WERI-Rb-1 (cell line): ENCODE measurements around the gene CASS4.

Source experiments
- DNase-seq: peaks from one replicate; pipeline ENCODE4 v3.0.0-alpha.2; 2020
- H3K27ac ChIP-seq: fragments of 250-450 bp; sonication (Bioruptor Pico); 2 replicates; pipeline ENCODE4 v1.5.1; 2020; ENCODE audit warnings: mild to moderate bottlenecking, moderate library complexity
- H3K27me3 ChIP-seq: fragments of 250-450 bp; sonication (Bioruptor Pico); 2 replicates; pipeline ENCODE4 v1.5.1; 2021; ENCODE audit warnings: mild to moderate bottlenecking, low read depth, moderate library complexity; ENCODE audit not compliant: insufficient read depth, severe bottlenecking
- H3K36me3 ChIP-seq: fragments of 250-450 bp; sonication (Bioruptor Pico); 2 replicates; pipeline ENCODE4 v1.5.1; 2020; ENCODE audit warnings: mild to moderate bottlenecking, moderate library complexity
- H3K4me3 ChIP-seq: 2 replicates; pipeline ENCODE4 v1.5.1; 2011; ENCODE audit warnings: low read depth, mild to moderate bottlenecking, control low read depth, low read length
- H3K9me3 ChIP-seq: fragments of 250-450 bp; sonication (Bioruptor Pico); 2 replicates; pipeline ENCODE4 v1.5.1; 2021; ENCODE audit warnings: mild to moderate bottlenecking, moderate library complexity; ENCODE audit not compliant: severe bottlenecking
- CTCF ChIP-seq: IDR thresholded peaks from 2 replicates; pipeline ENCODE4 v1.5.1; 2011; ENCODE audit warnings: low read depth, mild to moderate bottlenecking, control low read depth, inconsistent platforms, low read length

The CASS4 gene

DNA sequence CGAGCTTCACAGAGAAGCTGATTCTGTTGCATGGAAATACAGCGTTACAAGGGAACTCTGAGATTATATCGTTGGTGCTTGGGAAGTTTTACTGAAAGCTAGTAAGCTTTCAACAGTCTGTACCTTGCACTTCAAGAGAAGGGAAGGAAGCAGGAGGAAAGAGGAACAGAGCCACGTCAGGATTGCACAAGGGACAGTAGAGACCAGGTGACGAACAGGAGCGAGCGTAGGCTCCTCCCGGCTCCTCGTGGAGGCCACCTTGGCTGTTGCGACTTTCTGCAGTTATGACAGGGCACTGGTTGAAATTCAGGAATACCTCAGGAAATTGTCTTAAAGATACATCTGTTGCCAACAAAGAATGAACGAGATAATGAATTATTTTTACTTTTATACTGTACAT is 75.2 kb downstream of the CASS4 start:
- DNase-seq = no peak
- no peak overlapping the region for H3K4me3 ChIP-seq
- H3K27me3 ChIP-seq = no peaks in the 10 kb centered on the region
- TF ChIP-seq CTCF = no peak
- no peaks in the 10 kb centered on the region for H3K9me3 ChIP-seq
- no peak overlapping the region for H3K27ac ChIP-seq
- peaks cover 42% of the 10 kb centered on the region for H3K36me3 ChIP-seq

DNA sequence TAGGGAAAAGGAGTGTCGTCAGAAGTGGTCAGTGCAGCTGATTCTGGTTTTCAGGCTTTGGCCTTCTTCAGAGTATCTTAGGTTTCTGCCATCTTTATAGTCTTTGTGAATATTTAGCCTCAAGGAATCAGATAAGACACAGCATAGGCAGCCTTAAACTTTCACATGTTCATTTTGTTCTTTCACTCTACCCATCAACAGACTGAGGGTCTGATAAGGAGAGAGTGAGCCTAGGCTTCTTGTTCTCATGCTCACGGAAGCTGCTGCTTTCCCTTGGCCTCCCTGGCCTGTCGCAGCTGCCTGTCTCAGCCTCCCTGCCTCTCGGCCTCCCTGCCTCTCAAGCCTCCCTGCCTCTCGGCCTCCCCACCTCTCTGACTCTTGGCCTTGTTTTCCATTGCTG is 76.5 kb downstream of the CASS4 start:
- Histone ChIP-seq H3K9me3 (no peaks in the 10 kb centered on the region), H3K4me3 (no peak overlapping the region), H3K27ac (no peak overlapping the region), H3K27me3 (no peaks in the 10 kb centered on the region), H3K36me3 (peaks cover 42% of the 10 kb centered on the region)
- TF ChIP-seq CTCF = no peak
- no peak for DNase-seq

DNA sequence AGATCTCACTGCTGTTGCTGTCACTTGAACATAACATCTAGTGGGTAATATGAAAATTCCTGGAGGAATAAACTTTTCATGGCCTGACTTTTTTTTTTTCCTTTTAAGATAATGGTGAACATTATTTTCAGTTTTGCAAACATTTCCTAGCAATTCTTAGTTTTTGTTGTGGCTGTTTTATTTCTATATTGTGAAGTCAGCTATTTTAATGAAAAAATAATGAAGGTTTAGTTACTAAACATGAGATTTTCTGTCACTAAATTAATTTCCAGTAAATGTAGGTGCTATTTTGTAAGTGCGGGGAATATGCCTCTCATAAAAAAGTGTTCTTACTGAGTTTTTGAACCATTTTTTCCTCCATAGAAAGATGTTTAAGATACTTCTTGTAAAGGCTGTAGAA is 89.1 kb downstream of the CASS4 start:
- H3K36me3 ChIP-seq = no peaks in the 10 kb centered on the region; the same call in 1 of the 2 replicates
- DNase-seq = no peak
- no peak overlapping the region for H3K27ac ChIP-seq
- H3K4me3 ChIP-seq = no peak overlapping the region
- no peak for TF ChIP-seq CTCF
- no peaks in the 10 kb centered on the region for H3K27me3 ChIP-seq
- no peaks in the 10 kb centered on the region for H3K9me3 ChIP-seq

DNA sequence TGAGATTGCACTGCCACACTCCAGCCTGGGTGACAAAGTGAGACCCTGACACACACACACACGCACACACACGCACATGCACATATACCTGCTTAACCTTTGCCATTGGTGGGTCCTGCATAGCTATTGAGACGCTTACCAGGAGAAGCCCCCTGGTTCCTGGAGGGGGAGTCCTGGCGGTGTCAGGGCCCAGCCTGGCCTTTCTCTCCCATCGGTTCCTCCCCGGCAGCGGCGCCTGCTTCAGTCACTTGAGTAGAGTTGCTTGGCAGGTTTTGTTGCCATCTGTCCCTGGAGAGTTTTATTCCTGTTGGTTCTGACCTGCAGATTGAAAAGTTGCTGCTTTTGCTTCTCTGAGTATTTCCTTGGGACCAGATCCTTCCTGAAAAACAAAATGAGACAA is 91.9 kb downstream of the CASS4 start:
- Histone ChIP-seq H3K27me3 (no peaks in the 10 kb centered on the region), H3K36me3 (no peaks in the 10 kb centered on the region), H3K4me3 (no peak overlapping the region), H3K27ac (no peak overlapping the region), H3K9me3 (no peaks in the 10 kb centered on the region)
- no peak for TF ChIP-seq CTCF
- no peak for DNase-seq

GRCh38 chr20:56504373-56505005 is 92.4 kb downstream of the CASS4 start:
- Histone ChIP-seq H3K27ac (no peak overlapping the region), H3K36me3 (no peaks in the 10 kb centered on the region), H3K27me3 (no peaks in the 10 kb centered on the region), H3K9me3 (no peaks in the 10 kb centered on the region), H3K4me3 (no peak overlapping the region)
- DNase-seq = peak; percentile 9
- TF ChIP-seq CTCF = peak; percentile 72

DNA sequence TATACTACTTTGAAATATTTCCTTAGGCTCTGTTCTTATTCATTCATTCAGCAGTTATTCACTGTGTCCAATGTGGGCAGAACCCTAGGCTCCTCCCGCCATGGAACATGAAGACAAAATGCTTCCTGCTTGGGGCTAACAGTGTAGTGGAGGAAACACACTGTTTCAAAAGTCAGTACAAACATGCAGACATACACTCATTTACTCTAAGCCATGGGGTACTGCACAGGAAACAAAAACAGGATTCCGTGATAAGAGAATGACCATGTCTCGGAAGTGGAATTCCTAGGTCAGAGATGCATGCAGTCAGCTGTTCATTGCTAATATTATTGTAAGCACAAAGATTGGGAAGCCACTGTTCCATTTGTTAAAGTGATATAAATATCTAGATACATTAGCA is 94.0 kb downstream of the CASS4 start:
- TF ChIP-seq CTCF = no peak
- H3K27me3 ChIP-seq = no peaks in the 10 kb centered on the region
- DNase-seq = no peak
- H3K27ac ChIP-seq = no peak overlapping the region
- no peaks in the 10 kb centered on the region for H3K9me3 ChIP-seq
- H3K4me3 ChIP-seq = no peak overlapping the region
- no peaks in the 10 kb centered on the region for H3K36me3 ChIP-seq
